ENCODE measurements around the gene EBF4. TPM values are rescaled to one million over a fixed set of nuclear protein-coding genes. Genes with fewer than 3 reads are reported as not detected.
"Not testable (repeated sequence)": the region's sequence is repeated elsewhere in the genome, so short reads cannot be mapped to it uniquely, and the experiment has no call there.

The EBF4 gene
- total RNA-seq, 1 experiment from 2014 or later = 1.1 TPM

DNA sequence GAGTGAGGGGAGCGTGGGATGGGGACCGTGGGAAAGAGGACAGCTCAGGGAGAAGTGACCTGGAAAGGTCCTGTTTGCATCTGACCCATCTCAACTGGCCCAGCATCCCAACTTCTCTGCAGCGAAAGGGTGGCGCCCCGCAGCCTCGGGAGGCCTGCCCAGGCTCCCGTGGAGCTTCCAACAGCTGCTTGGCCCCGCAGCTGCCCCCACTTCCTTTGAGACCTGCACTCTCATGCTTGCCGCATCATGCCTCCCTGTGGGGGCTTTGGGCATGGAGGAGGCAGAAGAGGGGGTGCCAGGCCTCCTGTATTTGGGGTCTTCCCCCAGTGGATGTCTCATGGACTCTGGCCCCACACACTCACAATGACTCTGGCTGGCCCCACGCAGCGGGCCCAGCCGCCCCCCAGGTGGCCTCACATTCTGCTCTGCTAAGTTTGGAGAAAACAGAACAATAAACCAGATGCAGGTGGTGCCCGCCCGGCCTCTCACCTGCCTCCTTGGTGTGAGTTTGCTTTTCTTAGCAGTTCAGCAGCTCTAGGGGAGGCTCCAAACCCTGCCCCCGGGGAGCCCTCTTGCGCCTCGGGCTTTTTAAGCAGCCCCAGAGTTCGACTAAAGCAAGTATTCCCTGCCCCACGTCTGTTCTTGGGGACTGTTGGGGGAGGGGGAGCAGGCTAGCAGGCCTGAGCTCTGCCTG, 67.2 kb downstream of the EBF4 start:
- peak; percentile 78 for DNase-seq
- Histone ChIP-seq H3K4me3 (ENCODE audit: insufficient read depth, low read depth, low read length) (no peak overlapping the region), H3K27me3 (ENCODE audit: control insufficient read depth, insufficient read depth, low read length) (peaks cover 4% of the 10 kb centered on the region), H3K36me3 (replicated peaks; ENCODE audit: control insufficient read depth, insufficient read depth, low read length) (no peaks in the 10 kb centered on the region)

DNA sequence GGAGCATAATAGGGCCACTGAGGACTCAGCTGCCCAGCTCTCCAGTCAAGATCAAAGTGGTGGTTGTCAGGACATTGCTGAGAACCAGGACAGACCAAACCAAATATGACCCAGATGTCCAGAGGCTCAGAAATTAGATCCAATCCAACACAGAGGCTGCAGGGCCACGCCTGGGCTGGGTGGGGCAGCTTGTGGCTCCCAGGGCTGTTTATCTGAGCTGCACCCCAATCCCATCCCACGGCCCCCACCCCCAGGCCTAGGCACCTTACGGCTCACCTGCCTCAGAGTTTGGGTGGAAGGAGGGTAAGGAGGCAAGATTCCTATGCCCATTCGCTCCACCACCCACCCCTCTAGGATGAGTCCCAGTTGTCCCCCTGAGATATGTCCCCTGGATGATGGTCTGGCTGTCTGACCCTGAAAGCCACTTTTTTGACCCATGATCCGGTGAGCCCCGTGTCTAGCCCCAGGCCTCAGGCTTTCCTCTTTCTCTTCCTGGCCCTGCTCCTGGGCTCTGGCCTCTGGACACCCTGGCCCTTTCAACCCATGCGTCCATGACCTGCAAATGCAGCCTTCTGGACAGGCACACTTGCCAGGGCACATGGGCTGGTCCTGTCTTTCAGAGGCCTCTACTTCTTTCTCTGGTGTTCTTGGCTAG, 67.8 kb downstream of the EBF4 start:
- Histone ChIP-seq H3K27me3 (ENCODE audit: control insufficient read depth, insufficient read depth, low read length) (no peaks in the 10 kb centered on the region; the same call in 1 of the 2 replicates), H3K4me3 (ENCODE audit: insufficient read depth, low read depth, low read length) (no peak overlapping the region), H3K36me3 (replicated peaks; ENCODE audit: control insufficient read depth, insufficient read depth, low read length) (no peaks in the 10 kb centered on the region)
- peak; percentile 23 for DNase-seq

DNA sequence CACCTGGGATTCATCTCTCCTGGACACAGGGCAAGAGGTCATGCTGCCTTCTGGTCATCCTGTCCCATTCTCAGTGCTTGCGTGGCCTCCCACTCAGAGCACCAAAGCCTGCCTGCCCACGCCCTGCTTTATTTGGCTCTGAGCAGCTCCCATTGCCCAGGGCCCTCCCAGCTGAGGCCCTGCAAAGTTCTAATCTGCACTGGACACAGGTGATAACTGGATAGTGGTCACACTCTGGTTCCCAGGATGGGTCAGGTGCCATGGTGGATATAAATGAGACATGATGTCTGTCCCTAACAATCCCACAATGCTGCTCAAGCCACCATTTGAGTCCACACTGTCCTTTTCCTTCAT, 68.3 kb downstream of the EBF4 start:
- Histone ChIP-seq H3K4me3 (ENCODE audit: insufficient read depth, low read depth, low read length) (no peak overlapping the region), H3K27me3 (ENCODE audit: control insufficient read depth, insufficient read depth, low read length) (no peaks in the 10 kb centered on the region; the same call in 1 of the 2 replicates), H3K36me3 (replicated peaks; ENCODE audit: control insufficient read depth, insufficient read depth, low read length) (no peaks in the 10 kb centered on the region)
- DNase-seq = no peak

DNA sequence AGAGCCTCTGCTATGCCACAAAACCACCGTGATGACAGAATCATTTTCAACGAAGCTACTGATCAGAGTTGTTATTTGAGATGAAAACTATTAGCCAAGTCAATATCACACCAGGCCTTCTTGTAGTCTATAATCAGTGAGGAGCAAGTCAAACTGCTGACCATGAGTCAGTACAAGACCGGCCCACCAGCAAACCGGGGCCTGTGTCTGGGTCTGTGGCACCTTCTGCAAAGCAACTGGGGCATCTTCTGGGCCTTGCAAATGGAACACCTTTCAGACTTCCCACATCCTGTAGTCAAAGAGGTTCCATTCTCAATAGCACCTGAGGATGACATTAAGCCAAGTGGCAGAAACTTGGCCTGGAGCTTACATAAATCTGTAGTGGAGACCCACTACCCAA, 69.3 kb downstream of the EBF4 start:
- no peaks in the 10 kb centered on the region; the same call in 1 of the 2 replicates for H3K27me3 ChIP-seq (ENCODE audit: control insufficient read depth, insufficient read depth, low read length)
- H3K4me3 ChIP-seq (ENCODE audit: insufficient read depth, low read depth, low read length) = no peak overlapping the region
- no peaks in the 10 kb centered on the region for H3K36me3 ChIP-seq (replicated peaks; ENCODE audit: control insufficient read depth, insufficient read depth, low read length)
- DNase-seq = no peak

DNA sequence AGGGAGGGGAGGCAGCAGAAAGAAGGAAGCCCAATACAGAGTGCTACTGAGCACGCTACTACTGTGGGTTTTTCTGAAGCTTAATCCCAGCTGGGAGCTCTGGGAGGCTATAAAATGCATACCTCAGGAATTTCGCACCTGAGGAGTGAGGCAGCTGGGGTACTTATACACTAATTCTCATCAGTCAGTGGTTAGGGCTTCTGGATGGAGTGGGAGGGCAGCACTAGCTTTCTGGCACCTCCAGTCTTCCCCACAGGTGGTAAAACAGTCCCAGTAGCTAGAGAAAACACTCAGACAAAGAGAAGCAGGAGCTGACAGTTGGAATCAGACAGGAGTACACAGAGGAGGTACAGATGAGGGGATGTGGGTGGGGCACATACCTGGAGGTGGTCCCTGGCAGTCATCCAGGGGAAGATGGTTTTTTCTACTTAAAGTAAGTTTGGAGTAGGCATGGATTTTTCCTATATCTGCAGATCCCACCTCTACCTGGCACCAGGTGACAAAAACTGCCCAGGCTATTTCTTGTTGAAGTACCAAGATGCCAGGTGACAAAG, 70.1 kb downstream of the EBF4 start:
- peak; percentile 32 for DNase-seq
- Histone ChIP-seq H3K27me3 (ENCODE audit: control insufficient read depth, insufficient read depth, low read length) (no peaks in the 10 kb centered on the region; the same call in 1 of the 2 replicates), H3K36me3 (replicated peaks; ENCODE audit: control insufficient read depth, insufficient read depth, low read length) (no peaks in the 10 kb centered on the region), H3K4me3 (ENCODE audit: insufficient read depth, low read depth, low read length) (no peak overlapping the region)

DNA sequence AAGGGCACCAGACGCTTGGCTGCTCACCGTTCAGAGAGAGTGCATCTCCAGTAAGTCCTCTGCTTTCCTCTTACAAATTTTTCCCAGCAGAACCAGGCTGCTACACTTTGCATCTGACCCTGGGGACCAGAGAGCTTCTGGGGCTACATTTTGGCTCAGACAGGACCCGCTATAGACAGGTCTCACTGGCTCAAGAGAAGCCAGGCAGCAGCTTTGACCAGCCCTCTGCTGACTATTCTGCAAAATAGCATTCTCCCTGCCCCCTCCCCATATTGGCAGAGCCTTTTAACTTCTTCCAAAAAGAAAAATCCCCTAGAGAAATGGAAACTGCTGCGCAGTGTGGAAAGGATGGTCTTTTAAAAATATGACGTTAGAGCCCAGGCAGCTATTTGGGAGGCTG, 70.6 kb downstream of the EBF4 start:
- peak; percentile 63 for DNase-seq
- Histone ChIP-seq H3K36me3 (replicated peaks; ENCODE audit: control insufficient read depth, insufficient read depth, low read length) (no peaks in the 10 kb centered on the region), H3K27me3 (ENCODE audit: control insufficient read depth, insufficient read depth, low read length) (no peaks in the 10 kb centered on the region; the same call in 1 of the 2 replicates), H3K4me3 (ENCODE audit: insufficient read depth, low read depth, low read length) (no peak overlapping the region)

DNA sequence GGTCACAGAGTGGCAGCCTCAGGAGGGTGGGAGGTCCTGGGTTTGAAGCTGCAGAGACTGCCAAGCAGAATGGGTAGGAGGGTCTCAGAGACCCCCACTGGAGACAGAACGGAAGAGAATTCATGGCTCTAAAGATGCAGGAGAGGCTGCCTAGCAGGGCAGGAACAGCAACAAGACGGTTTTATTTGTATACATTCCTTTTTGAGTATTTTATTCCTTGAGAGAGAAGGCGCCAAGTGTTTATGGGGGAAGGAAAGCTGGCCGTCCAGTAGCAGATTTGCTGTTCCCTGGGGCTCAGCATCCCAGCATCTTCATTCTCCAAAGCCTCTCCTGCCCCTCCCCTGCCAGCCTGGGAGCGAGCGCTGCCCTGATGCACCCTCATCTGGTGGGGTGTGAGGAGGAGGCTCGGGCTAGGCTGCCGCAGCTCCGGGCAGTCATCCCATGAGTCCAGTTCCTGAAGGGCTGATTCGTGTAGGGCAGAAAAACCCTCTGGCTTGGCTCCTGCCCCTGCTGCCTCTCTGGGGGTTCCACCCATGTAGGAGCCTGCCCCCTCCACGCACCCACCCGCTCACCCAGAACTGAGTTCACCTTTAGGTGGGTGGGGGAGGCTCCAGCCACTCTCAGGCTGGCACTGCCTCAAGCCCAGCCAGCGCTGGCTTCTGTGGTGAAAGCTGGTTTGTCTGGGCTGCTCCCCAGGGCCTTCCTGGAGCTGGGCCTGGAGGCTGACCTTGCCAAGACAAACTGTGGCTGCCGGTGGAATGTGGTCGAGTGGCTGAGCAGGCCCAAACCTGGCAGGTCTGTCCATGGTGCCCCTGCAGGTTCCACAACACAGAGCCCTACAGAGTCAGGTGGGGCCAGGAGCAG, 75.4 kb downstream of the EBF4 start:
- Histone ChIP-seq H3K27me3 (ENCODE audit: control insufficient read depth, insufficient read depth, low read length) (no peaks in the 10 kb centered on the region; the same call in none of the 2 replicates), H3K36me3 (replicated peaks; ENCODE audit: control insufficient read depth, insufficient read depth, low read length) (no peaks in the 10 kb centered on the region), H3K4me3 (ENCODE audit: insufficient read depth, low read depth, low read length) (no peak overlapping the region)
- peak; percentile 47 for DNase-seq

DNA sequence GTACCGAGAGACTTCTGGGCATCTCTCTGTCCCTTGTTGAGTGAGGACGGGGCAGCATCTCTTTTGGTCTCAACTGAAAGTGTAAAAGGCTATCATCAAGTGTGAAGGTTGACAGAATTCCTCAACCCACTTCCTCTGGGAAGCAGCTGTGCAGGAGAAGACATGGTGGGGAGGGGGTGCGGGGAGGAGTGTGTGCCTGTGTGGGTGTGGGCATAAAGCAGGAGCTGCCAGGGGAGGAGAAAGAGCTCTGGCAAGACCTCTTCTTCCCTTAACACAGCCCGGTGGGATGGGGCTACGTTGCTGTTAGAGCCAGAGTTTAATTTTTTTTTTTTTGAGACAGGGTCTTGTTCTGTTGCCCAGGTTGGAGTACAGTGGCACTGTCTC, 76.0 kb downstream of the EBF4 start:
- H3K27me3 ChIP-seq (ENCODE audit: control insufficient read depth, insufficient read depth, low read length) = no peaks in the 10 kb centered on the region; the same call in none of the 2 replicates
- H3K36me3 ChIP-seq (replicated peaks; ENCODE audit: control insufficient read depth, insufficient read depth, low read length) = no peaks in the 10 kb centered on the region
- DNase-seq = no peak
- H3K4me3 ChIP-seq (ENCODE audit: insufficient read depth, low read depth, low read length) = no peak overlapping the region

DNA sequence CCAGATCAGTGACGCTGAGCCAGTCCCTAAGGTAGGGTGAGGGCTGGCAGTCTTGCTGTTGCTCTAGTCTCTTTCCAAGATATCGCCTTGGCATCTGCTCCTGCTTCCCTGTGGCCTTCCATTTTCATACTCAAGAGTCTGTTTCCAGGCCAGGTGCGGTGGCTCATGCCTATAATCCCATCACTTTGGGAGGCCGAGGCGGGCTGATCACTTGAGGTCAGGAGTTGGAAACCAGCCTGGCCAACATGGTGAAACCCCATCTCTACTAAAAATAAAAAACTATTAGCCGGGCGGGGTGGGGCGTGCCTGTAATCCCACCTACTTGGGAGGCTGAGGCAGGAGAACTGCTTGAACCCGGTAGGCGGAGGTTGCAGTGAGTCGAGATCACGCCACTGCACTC, 77.5 kb downstream of the EBF4 start:
- not testable (repeated sequence) for DNase-seq; H3K27me3 ChIP-seq (ENCODE audit: control insufficient read depth, insufficient read depth, low read length); H3K36me3 ChIP-seq (replicated peaks; ENCODE audit: control insufficient read depth, insufficient read depth, low read length); H3K4me3 ChIP-seq (ENCODE audit: insufficient read depth, low read depth, low read length)

DNA sequence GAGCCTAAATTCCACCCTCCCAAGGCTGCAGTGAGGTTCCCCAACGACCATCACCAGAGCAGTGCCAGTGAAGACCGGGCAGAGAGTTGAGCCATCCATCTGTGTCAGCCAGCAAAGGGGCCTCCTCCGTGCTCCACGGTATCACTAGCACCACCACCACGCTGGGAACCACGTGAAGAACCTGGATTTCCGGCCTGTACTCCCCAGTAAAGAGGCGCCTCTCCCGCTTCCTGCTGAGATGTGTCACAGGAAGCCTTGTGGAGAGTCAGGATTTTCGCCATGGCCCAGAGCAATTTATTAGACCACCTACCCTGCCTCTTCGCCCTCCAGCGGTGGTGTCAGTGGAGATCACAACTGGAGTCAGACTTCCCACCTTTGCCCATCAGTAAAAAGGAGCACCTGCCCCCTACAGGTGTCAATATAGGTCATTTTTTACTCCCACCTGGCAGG, 79.1 kb downstream of the EBF4 start:
- no peak overlapping the region for H3K4me3 ChIP-seq (ENCODE audit: insufficient read depth, low read depth, low read length)
- peak; percentile 60 for DNase-seq
- H3K36me3 ChIP-seq (replicated peaks; ENCODE audit: control insufficient read depth, insufficient read depth, low read length) = no peaks in the 10 kb centered on the region
- no peaks in the 10 kb centered on the region; the same call in none of the 2 replicates for H3K27me3 ChIP-seq (ENCODE audit: control insufficient read depth, insufficient read depth, low read length)

DNA sequence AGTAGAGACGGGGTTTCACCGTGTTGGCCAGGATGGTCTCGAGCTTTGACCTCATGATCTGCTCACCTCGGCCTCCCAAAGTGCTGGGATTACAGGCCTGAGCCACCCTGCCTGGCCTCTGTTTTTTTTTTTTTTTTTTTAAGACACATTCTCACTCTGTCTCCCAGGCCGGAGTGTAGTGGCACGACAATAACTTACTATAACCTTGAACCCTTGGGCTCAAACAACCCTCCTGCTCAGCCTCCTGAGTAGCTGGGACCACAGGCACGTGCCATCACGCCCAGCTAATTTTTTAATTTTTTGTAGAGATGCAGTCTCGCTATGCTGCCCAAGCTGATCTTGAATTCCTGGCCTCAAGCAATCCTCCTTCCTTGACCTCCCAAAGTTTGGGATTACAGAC, 81.2 kb downstream of the EBF4 start:
- no peak for DNase-seq
- Histone ChIP-seq H3K4me3 (ENCODE audit: insufficient read depth, low read depth, low read length) (no peak overlapping the region), H3K36me3 (replicated peaks; ENCODE audit: control insufficient read depth, insufficient read depth, low read length) (no peaks in the 10 kb centered on the region), H3K27me3 (ENCODE audit: control insufficient read depth, insufficient read depth, low read length) (no peaks in the 10 kb centered on the region; the same call in none of the 2 replicates)

DNA sequence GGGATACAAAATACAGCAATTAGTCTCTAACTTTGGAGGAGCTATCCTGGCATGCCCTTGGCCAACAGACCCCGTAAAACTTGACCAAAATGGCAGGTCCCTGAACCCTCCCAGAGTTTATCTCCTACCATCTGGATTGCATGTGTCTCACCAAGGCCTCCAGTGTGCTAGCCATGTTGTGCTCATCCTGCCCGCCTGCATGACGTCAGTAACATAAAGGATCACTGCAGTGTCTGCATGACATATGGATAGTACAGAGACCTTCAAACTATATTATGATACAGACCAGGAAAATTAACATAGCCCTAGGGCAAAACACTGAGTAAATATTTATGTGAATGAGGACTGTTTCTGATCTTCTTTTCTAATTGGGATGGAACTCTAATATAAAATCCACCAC, 82.6 kb downstream of the EBF4 start:
- DNase-seq = no peak
- Histone ChIP-seq H3K4me3 (ENCODE audit: insufficient read depth, low read depth, low read length) (no peak overlapping the region), H3K36me3 (replicated peaks; ENCODE audit: control insufficient read depth, insufficient read depth, low read length) (no peaks in the 10 kb centered on the region), H3K27me3 (ENCODE audit: control insufficient read depth, insufficient read depth, low read length) (no peaks in the 10 kb centered on the region; the same call in 1 of the 2 replicates)

DNA sequence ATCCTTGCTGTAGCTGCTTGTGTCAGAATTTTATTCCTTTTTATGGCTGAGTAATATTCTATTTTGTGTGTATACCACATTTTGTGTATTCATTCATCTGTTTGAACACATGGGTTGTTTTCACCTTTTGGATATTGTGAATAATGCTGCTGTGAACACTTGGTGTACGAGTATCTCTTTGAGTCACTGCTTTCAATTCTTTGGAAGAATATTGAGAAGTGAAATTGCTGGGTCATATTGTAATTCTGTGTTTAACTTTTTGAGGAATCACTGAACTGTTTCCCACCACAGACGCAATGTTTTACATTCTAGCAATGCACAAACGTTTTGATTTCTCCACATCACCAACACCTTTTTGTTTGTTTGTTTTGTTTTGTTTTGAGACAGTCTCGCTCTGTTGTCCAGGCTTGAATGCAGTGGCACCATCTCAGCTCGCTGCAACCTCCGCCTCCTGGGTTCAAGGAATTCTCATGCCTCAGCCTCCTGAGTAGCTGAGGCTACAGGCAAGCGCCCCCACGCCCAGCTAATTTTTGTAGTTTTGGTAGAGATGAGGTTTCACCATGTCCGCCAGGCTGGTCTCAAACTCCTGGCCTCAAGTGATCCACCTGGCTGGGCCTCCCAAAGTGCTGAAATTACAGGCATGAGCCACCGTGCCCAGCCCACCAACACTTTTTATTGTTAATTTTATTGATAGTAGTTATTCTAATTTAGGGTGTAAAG, 86.2 kb downstream of the EBF4 start:
- no peaks in the 10 kb centered on the region for H3K27me3 ChIP-seq (ENCODE audit: control insufficient read depth, insufficient read depth, low read length)
- H3K4me3 ChIP-seq (ENCODE audit: insufficient read depth, low read depth, low read length) = no peak overlapping the region
- DNase-seq = no peak
- H3K36me3 ChIP-seq (replicated peaks; ENCODE audit: control insufficient read depth, insufficient read depth, low read length) = no peaks in the 10 kb centered on the region

DNA sequence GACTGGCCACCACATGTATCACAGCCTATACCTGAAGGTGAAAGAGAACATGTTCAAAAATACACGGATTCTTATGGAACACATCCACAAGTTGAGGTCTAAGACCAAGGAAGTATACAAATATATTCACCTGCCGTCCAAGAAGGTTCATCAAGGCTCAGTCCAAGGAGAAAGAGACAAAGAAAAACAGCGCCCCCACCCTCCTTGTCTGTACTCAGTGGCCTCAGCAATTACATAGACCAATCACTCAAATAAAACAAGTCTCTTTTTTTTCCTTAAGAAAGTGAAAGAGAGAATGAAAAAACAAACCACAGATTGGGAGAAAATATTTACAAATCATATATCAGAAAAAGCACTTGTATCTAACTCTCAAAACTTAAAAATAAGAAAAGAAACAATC, 88.4 kb downstream of the EBF4 start:
- peak; percentile 60 for DNase-seq
- H3K27me3 ChIP-seq (ENCODE audit: control insufficient read depth, insufficient read depth, low read length) = no peaks in the 10 kb centered on the region
- H3K4me3 ChIP-seq (ENCODE audit: insufficient read depth, low read depth, low read length) = no peak overlapping the region

More for the DNA sequence above, 88.4 kb downstream of the EBF4 start:
- H3K36me3 ChIP-seq (replicated peaks; ENCODE audit: control insufficient read depth, insufficient read depth, low read length) = no peaks in the 10 kb centered on the region

Data from H7 (cell line).